Measurements from ENCODE around the gene PCIF1. TPM values are rescaled to one million over a fixed set of nuclear protein-coding genes. Genes with fewer than 3 reads are reported as not detected.

PCIF1 gene
- total and polyA plus RNA-seq, 2 experiments from 2014 or later = 11.8 to 26.0 TPM

- Histone ChIP-seq H3K27me3 (no peaks in the 10 kb centered on the region), H3K4me1 (ENCODE audit: insufficient read depth) (no peaks in the 10 kb centered on the region), H3K9me2 (replicated peaks; ENCODE audit: insufficient read depth) (no peaks in the 10 kb centered on the region), H3K79me2 (no peaks in the 10 kb centered on the region), H3K4me2 (no peak overlapping the region), H3K9me3 (ENCODE audit: low read depth) (no peaks in the 10 kb centered on the region), H3K4me3 (no peak overlapping the region), H3K36me3 (replicated peaks; ENCODE audit: insufficient read depth, low read depth) (no peaks in the 10 kb centered on the region), H3K27ac (peak overlapping the region; percentile 19), H2AFZ (no peak overlapping the region), H4K20me1 (ENCODE audit: insufficient read depth, poor library complexity, severe bottlenecking) (no peaks in the 10 kb centered on the region)
- TF ChIP-seq EZH2phosphoT487 (IDR thresholded peaks at IDR 0.05; ENCODE audit: low read depth, severe bottlenecking, unreplicated experiment) (no peak), CTCF (IDR thresholded peaks at IDR 0.05; ENCODE audit: poor library complexity) (no peak), EZH2 (IDR thresholded peaks at IDR 0.05; ENCODE audit: borderline replicate concordance) (no peak)
- 89% methylated on average over 13 of the region's 13 CpGs for WGBS (ENCODE audit: low lambda C conversion rate, missing lambda C conversion rate)
- no peak for DNase-seq (ENCODE audit: low spot score)
Measured at GRCh38 chr20:45945678-45946148, 11.2 kb downstream of the PCIF1 start.

DNA sequence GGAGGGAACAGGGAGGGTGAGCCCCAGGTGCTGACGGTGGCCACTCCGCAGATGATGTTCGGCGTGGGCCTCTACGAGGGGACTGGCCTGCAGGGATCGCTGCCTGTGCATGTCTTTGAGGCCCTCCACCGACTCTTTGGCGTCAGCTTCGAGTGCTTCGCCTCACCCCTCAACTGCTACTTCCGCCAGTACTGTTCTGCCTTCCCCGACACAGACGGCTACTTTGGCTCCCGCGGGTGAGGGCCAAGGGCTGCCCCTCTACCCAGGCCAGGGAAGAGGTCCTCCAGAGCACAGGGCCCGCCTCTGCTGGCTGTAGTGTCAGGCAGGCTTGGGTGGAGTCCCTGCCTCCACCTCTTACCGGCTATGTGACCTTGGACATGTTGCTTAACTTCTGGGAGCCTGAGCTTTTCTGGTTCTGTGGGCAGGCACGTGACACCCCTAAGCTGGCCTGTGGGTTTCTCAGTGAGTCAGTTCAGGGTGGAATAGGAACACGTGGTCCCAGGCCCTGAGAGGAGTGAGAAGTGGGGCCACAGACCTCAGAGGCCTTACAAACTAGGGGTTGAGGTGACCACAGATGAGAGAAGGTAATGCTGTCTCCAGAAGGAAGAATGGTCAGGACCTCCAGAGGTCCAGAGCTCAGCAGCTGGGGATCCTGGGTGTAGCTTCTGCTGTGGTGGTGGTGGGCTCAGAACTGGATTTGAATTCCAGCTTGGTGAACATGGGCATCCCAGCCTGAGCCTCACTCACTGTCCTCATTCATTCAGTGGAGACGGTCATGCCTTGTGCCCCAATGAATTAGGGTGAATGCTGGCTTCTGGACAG, 11.9 kb downstream of the PCIF1 start:
- Histone ChIP-seq H3K4me1 (ENCODE audit: insufficient read depth) (no peaks in the 10 kb centered on the region), H2AFZ (no peak overlapping the region), H3K36me3 (replicated peaks; ENCODE audit: insufficient read depth, low read depth) (no peaks in the 10 kb centered on the region), H3K4me3 (no peak overlapping the region), H3K9me2 (replicated peaks; ENCODE audit: insufficient read depth) (no peaks in the 10 kb centered on the region), H4K20me1 (ENCODE audit: insufficient read depth, poor library complexity, severe bottlenecking) (no peaks in the 10 kb centered on the region), H3K9me3 (ENCODE audit: low read depth) (no peaks in the 10 kb centered on the region), H3K27me3 (no peaks in the 10 kb centered on the region), H3K79me2 (no peaks in the 10 kb centered on the region), H3K27ac (peak overlapping the region; percentile 19), H3K4me2 (no peak overlapping the region)
- 90% methylated on average over 20 of the region's 20 CpGs for WGBS (ENCODE audit: low lambda C conversion rate, missing lambda C conversion rate)
- peak; percentile 55 for DNase-seq (ENCODE audit: low spot score)
- TF ChIP-seq EZH2phosphoT487 (IDR thresholded peaks at IDR 0.05; ENCODE audit: low read depth, severe bottlenecking, unreplicated experiment) (no peak), EZH2 (IDR thresholded peaks at IDR 0.05; ENCODE audit: borderline replicate concordance) (no peak), CTCF (IDR thresholded peaks at IDR 0.05; ENCODE audit: poor library complexity) (no peak)

- TF ChIP-seq EZH2 (IDR thresholded peaks at IDR 0.05; ENCODE audit: borderline replicate concordance) = no peak
- TF ChIP-seq CTCF (IDR thresholded peaks at IDR 0.05; ENCODE audit: poor library complexity) = no peak
- TF ChIP-seq EZH2phosphoT487 (IDR thresholded peaks at IDR 0.05; ENCODE audit: low read depth, severe bottlenecking, unreplicated experiment) = no peak
- H3K27ac ChIP-seq = no peak overlapping the region
- H3K9me2 ChIP-seq (replicated peaks; ENCODE audit: insufficient read depth) = no peaks in the 10 kb centered on the region
- H3K27me3 ChIP-seq = no peaks in the 10 kb centered on the region
- H3K4me2 ChIP-seq = no peak overlapping the region
- no peaks in the 10 kb centered on the region for H3K36me3 ChIP-seq (replicated peaks; ENCODE audit: insufficient read depth, low read depth)
- no peak overlapping the region for H2AFZ ChIP-seq
- H3K4me1 ChIP-seq (ENCODE audit: insufficient read depth) = no peaks in the 10 kb centered on the region
- H3K9me3 ChIP-seq (ENCODE audit: low read depth) = no peaks in the 10 kb centered on the region
- WGBS (ENCODE audit: low lambda C conversion rate, missing lambda C conversion rate) = 97% methylated on average over 28 of the region's 29 CpGs
- no peaks in the 10 kb centered on the region for H4K20me1 ChIP-seq (ENCODE audit: insufficient read depth, poor library complexity, severe bottlenecking)
- no peaks in the 10 kb centered on the region for H3K79me2 ChIP-seq
- H3K4me3 ChIP-seq = no peak overlapping the region
- DNase-seq (ENCODE audit: low spot score) = no peak
Measured at GRCh38 chr20:45947110-45947866, 12.8 kb downstream of the PCIF1 start.
